GM19035 (cell line): ENCODE data around the gene CST11.

Experiments
- ATAC-seq: cut with Tn5 transposase; IDR thresholded peaks from one replicate; pipeline ENCODE4 v1.9.1; 2021; ENCODE audit not compliant: unreplicated experiment

CST11 gene

DNA sequence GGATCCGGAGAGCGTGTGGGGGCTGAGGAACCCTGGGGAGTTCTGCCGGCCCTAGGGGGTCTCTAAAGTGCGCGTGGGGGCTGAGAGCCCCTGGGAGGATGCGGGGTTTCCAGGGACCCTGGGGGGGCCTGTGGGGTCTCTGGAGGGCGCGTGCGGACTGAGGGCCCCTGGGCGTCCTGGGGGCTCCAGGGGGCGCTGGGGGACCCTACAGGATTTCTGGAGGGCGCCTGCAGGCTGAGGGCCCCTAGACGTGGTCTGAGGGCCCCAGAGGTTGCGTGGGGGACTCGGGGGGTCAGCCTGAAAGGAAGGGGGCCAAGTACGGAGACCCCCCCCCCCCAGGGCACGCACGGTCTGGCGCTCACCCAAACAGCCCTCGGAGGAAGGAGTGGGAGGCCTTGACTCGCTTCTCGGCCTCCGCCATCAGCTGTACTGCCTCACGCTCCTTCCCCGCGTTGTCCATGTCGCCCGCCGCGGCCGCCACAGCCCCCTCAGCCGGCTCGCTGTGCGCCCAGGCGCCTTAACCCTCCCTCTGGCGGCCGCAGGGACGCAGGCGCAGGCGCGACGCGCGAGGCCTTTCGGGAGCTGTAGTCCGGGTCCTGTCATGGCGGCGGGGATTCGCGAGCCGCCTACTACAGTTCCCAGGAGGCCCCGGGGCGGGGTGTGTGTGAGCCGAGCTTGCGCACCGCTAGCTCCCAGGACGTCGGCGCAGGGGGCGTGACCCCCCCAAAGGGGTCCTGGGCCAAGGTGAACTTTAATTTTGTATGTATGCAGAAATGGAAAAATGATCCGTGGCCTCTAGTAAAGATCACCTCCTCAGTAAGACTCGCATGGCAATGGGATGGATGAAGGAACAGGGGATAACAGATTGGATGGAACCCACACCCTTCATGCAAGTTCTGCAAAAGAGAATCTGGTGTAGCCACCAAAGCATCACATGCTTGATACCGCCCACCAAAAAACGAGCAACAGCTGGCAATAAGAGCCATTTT lies 31.4 kb downstream of the CST11 start, which contains the start of gene NAPB:
NAPB (minus strand) TSS at position 546 of the 989 bp plus-strand sequence; CDS start at position 460, 86 bp downstream.
- ATAC-seq, result peak; percentile 95

DNA sequence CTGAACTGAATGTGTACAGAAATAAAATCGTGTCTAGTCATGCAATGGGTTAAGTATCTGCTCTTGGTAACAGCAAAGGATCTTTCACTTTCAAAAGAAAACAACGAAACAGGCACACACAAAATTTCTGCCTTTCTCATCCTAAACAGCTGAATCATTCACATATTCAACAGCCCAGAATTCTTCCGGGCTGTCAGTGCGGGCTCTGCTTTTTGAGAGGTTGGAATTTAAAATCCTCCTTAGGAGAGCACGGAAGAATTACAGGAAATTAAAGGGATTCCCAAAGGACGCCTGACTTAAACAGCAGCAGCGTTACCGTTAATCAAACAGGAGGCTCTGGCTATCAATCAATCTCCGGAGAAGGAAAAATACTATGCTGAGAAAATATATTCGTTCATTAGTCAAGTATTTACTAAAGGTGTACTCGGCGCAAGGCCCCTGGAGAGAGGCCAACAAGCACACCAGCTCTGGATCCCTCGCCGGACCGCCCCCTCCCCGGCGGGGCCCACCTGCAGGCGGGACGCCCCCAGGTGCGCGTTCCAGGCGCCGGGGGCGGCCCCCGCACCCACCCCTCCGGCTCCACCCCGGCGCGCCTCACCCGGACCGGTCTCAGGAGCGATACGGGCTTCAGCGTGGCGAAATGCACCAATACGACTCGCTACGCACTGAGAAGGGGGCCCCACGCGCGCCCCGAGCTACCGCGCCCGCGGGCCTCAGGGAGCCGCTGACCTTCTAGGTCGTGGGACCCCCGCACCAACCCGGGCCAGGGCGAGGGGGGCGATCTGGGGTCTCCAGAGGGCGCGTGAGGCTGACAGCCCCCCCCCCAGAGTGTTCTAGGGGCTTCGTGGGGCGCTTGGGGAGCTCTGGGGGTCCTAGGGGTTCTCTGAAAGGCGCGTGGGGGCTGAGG lies 32.4 kb downstream of the CST11 start:
- no peak for ATAC-seq

GRCh38 chr20:23419657-23419994 lies 33.0 kb downstream of the CST11 start:
- no peak for ATAC-seq

DNA sequence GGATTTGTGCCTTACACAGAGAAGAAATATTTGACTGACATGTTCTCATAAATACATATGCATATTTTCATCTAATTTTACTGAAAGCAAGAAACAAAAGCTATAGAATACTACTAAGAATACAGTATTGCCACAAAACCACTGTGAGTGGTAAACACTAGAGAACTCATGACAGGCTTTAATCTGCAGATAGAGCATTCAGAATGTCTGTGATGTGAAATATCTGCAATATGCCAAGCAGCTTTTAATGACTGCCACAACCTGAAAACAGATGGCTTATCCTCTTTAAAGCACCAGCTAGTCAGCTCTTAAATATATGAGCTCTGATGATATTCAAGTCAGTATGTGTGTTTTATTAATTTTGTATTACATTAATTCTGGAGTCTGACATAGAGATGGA lies 34.8 kb downstream of the CST11 start:
- no peak for ATAC-seq

- ATAC-seq, result no peak
Observed at GRCh38 chr20:23415959-23416583, 36.6 kb downstream of the CST11 start.

GRCh38 chr20:23415555-23415954 lies 37.1 kb downstream of the CST11 start:
- no peak for ATAC-seq

- ATAC-seq, result no peak
Observed at GRCh38 chr20:23414526-23415188, 38.0 kb downstream of the CST11 start.

DNA sequence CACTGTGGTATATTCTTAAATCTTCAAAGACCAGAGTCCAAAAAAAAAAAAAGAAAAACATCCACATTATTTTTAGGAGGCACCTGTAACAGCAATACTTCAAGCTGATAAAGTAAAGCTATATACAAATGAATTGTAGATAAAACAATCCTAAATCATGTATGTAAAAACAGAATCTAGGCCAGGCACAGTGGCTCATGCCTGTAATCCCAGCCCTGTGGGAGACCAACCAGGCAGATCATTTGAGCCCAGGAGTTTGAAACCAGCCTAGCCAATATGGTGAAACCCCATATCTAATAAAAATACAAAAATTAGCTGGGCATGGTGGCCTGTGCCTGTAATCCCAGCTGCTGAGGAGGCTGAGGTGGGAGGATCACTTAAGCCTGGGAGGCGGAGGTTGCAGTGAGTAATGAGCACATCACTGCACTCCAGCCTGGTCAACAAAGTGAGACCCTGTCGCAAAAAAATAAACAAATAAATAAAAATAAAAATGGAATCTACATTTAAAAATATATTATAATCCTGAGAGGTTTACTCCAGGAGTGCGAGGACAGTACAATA lies 38.7 kb downstream of the CST11 start:
- ATAC-seq, result no peak

GRCh38 chr20:23412026-23412425 lies 40.6 kb downstream of the CST11 start:
- no peak for ATAC-seq

DNA sequence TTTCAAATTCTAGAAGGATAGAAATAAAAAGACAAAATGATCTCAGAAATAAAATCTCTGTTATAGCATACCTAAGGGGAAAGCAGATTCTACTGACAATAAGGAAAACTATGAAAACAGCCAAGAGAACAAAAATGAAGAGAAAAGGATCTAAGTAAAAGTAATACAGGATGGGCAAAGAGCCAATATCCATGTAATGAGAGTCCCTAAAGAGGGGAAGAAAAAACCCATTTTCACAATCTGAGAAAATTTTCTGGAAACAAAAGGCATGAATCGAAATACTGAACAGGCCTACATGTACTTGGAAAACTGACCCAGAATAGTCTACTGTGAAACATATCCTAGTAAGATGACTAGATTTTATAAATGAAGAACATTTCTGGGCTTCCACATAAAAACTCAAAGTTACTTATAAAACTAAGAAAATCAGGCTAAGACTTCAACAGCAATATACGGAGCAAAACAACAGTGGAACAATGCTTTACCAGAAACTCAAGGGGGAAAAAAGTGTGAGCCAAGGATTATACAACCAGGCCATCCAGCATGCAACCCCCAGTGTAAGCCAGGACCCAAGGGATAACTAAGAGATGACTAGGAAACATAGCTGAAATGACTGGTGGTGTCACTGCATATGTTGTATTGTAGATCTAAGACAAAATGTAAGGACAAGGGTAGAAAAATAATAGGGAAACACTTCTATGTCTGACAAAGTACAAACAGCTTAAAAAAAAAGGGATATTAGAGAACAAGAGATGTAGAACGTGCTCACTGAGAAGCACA lies 41.6 kb downstream of the CST11 start:
- no peak for ATAC-seq

DNA sequence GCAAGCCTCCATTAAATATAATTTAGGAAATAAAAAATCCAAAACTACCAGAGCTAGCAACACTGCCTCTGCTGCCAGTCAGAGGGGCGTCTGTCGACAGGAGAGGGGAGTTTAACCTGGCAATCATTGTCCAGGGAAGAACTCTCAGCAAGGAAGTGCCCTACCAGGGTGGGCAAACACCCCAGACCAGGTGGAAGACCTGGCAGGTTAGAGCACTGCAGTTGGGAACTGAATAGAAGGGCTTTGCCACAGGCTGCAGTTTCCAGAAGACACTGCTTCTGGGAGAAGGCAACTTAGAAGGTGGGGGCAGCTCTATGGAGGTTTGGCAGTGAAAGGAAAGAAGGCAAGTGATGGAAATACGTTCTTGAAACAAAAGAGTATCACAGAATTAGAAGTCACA lies 42.9 kb downstream of the CST11 start:
- ATAC-seq, result no peak

- ATAC-seq, result no peak
Observed at GRCh38 chr20:23408957-23409356, 43.7 kb downstream of the CST11 start.

DNA sequence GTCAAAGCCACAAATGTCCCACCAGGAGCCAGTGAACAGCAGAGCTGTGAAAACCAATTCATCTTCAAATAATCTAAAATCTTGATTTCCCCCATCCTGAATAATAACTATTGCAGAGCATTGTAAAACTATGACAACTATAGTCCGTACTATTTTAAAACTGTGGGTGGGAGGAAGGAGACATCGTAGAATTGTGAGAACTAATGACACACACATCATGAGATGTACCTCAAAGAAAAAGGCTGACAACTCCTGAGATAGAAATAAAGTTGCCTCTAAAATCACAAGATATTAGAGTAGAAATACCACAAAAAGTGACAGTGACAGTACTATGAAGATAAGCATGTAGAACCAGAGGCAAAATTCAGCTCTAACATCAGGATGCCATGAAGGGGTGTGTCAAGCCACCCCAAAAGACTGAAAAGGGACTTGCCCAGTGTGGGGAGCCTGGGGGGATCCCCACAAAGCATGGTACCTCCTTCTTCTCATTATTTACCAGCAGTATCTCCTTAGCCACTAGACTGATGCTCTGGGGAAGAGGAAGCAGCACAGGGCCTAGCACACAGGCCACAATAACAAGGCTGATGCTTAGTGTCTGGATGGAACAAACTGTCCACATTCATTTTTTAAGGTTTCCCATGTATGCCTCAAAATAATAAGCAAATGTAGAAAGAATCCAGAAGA lies 44.8 kb downstream of the CST11 start:
- ATAC-seq, result peak; percentile 88

- ATAC-seq, result no peak
Observed at GRCh38 chr20:23406880-23407279, 45.8 kb downstream of the CST11 start.

DNA sequence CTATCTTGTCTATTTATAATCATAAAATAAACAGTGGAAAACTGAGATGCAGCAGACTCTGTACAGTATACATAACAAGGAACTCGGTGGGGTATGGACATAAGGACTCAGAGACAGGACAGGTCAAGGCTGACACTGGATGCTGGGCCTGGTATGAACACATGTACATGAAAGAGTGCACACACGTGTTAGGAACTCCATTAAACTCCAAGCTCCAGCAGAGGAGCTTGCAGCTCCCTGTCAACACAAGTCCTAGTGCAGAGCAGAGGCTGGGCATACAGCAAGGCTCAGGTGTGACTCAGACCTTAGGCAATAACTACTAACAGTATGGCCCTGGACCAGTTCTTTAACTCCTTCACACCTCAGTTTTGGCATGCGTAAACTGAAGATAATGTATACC lies 48.5 kb downstream of the CST11 start:
- no peak for ATAC-seq

GRCh38 chr20:23403751-23404150 lies 48.9 kb downstream of the CST11 start:
- no peak for ATAC-seq

DNA sequence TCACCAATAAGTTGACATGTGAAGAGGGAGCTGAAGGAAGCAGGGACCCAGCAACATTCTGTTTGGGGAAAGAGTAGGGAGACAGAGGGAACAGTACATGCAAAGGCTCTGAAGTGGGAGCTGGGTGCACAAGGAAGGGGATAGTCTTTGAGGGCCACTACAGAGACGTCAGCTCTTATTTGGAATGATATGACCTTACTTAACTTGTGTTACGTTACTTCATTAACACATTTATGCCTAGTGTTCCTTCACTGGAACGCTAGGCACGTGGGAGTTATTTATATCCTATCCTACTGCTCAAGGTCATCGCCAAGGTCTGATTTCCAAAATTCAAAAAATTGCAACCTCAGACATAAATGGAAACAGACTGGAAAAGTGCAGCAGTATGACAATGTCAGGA lies 51.6 kb downstream of the CST11 start:
- ATAC-seq, result no peak
